Medulla oblongata (tissue), 1 donor: ENCODE results near the gene SLC18A2.

Experiments
- DNase-seq: peaks from one replicate; pipeline ENCODE4 v3.0.0-alpha.2; 2015; ENCODE audit errors: extremely low spot score

The SLC18A2 gene

GRCh38 chr10:117237401-117237991 lies 3.4 kb upstream of the SLC18A2 start:
- no peak for DNase-seq

GRCh38 chr10:117239051-117239450 lies 1.9 kb upstream of the SLC18A2 start:
- no peak for DNase-seq

DNA sequence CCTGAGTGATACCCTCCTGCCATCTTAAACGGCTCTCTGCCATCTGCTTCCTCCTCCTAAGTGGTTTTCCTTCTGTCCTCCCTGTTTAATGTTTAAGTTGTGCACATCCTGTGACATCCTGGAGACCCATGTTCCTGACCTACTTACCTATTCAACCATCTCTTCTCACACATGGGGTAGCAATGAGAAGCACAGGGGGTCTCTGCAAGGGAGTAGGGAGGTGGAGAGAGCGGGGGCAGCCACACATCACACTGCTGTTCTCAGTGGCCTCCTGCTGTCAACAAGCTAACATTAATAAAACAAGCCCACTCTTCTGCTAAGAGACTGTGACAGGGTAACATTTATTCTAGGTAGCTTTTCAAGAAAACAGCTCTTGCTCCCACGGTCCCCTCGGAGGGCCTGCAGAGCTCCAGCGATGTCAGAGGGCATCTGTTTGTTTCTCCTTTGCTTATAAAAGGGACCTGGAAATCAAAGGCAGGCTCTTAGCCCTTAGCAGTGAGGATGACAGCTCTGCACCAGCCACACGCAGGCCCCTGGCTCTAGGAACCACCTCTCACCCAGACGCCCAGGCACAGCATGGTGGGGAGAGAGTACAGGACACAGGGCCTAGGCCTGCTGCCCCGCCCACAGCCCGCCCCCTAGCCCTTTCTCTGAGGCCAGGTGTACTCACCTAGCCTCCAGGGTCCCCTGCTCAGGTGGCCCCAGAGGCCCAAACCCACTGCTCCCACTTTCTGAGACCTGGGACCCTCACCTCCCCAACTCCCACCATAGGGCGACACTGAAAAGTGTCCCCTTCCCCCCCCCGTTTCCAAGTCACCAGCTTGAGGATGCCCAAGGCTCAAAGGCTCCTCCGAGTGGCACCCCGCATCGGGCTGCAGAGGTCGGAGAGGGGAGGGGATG lies 943 bp upstream of the SLC18A2 start:
- no peak for DNase-seq

- no peak for DNase-seq
These were observed 888 bp downstream of the SLC18A2 start for GRCh38 chr10:117241541-117242462.

DNA sequence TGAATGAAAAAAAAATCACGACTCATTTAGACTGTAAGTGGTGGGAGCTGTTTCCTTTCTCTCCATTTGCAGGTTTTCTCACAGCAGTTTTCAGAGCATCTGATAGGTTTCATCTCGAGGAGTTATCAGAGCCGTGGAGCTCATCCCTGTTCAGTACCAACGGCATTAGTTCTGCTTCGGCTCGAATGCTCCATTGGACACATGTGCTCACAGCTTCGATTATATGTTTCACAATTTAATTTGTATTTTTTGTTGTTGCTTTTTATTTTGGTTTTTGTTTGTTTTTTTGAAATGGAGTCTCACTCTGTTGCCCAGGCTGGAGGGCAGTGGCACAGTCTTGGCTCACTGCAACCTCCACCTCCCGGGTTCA lies 1.5 kb downstream of the SLC18A2 start:
- no peak for DNase-seq

DNA sequence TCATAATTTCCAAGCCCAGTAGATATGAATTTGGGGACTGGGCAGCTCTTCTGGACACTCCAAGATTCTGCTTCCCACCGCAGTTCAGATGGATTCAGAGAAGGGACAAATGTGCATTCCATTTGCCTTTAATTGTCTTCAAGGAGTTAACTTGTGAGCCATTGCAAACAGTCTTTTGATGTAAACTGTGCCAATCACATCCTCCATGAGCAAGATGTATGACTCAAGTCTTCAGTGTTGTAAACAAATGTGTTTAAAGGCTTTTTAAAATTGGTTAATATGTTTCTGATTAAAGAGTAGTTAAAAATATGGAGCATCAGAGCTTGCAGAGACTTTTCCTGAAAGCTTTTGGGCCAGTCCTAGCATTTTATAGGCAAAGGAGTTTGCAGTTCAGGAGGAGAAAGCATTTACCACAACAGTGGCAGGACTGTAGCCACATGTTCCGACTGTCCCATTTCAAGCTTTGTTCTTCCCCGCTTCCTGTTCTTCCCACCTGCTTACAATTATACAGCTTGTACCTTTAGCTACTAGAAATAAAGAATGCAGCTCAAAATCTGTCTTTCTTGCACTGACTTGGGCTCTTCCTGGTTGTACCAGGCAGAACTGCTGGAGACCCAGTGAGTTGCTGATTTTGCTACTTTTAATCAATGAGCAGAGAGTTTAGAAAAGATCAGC lies 6.2 kb downstream of the SLC18A2 start:
- no peak for DNase-seq

GRCh38 chr10:117248750-117249465 lies 8.0 kb downstream of the SLC18A2 start:
- DNase-seq, result no peak

DNA sequence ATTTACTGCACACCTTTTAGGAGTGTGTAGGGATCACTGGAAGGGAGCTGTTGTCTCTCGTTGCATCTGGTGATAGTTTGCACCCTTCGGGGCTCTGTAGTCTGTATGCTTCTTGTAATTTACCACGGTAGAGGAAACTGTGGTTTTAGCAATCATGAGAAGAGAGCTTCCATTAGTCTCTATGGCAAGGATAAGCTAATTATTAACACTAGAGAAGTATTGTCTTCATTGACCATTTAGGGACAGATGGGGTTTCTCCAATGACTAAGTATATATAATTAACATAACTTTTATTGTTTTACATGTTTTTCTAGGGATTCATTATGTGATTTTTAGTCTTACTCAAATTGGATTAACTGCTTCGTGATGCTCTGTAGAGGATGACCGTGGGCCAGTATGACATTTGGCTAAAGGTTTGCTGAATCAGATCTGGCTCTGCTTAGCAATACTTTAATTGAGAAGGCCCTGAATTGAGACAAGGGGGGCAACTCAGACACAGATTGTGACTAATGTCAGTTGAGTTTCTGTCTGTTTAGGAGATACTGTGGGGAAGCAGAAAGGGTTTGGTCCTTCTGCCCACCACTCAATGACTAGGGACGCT lies 8.7 kb downstream of the SLC18A2 start:
- DNase-seq, result no peak

DNA sequence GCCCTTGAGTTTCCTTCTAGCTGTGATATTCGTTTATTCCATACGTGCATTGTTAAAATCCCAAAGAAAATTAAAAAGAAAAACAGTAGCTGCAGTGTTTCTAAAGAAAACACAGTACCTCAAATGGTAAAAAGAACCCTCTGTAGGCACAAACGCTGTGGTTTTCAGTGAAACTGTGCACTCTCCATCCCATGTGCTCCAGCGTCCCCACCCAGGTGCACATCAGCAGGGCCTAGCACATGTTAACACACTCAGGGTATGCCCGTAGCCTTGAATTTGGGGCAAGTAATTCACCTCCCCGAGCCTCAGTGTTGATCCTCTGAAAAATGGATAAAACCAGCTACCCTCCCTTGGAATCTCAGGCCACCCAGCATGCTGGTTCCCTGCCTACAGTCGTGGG lies 9.5 kb downstream of the SLC18A2 start:
- no peak for DNase-seq

- no peak for DNase-seq
These were observed 13.0 kb downstream of the SLC18A2 start for GRCh38 chr10:117253908-117254307.

DNA sequence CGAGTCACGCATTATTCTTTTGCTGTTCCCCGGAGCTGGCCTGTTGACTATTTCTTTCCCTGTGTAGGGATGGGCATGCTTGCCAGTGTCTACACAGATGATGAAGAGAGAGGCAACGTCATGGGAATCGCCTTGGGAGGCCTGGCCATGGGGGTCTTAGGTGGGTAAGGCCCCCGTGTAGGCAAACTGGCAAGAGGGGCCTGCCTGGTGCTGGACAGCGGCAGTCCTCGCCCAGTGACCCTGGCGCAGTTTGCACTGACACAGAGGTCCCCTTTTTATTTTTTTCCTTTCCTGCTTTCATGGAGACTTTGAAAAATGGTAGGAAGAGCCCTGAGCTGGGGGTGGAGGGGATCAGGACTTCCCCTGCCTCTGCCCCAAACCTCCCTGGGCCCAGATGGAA lies 13.4 kb downstream of the SLC18A2 start:
- no peak for DNase-seq

DNA sequence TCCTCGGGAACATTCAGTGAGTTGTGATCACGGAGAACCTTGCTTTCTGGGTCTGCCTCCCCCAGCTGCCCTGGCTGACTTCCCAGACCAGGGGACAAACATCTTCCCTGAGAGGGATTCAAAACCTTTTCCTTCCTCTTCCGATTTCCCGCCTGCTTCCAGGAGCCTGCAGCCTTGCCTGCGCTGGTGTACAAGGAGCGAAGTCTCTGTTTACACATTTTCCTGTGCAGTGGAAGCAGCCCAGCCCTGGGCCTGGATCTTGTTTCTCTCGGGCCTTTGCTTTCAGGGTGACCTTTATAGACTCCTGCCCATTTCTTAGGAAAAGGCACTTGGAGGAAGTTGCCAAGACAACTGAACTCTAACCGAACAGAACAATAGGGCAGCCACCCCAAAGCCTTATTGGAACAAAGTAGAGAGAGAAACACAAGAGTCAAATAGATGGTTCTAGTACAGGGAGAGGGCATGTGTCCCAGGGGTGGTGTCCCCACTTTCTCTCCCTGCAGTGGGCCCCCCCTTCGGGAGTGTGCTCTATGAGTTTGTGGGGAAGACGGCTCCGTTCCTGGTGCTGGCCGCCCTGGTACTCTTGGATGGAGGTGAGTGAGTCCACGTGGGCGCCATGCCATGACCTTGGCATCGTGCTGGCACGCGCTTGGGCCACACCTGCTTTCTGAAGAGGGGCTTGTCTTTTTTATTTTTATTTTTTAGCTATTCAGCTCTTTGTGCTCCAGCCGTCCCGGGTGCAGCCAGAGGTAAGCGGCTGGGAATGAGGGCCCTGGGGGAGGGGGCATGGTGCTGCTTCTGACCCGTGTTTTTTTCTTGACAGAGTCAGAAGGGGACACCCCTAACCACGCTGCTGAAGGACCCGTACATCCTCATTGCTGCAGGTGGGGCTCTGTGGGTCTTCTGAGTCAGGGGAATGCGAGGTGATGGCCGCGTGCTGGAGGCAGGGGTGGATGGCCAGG lies 14.1 kb downstream of the SLC18A2 start:
- no peak for DNase-seq

DNA sequence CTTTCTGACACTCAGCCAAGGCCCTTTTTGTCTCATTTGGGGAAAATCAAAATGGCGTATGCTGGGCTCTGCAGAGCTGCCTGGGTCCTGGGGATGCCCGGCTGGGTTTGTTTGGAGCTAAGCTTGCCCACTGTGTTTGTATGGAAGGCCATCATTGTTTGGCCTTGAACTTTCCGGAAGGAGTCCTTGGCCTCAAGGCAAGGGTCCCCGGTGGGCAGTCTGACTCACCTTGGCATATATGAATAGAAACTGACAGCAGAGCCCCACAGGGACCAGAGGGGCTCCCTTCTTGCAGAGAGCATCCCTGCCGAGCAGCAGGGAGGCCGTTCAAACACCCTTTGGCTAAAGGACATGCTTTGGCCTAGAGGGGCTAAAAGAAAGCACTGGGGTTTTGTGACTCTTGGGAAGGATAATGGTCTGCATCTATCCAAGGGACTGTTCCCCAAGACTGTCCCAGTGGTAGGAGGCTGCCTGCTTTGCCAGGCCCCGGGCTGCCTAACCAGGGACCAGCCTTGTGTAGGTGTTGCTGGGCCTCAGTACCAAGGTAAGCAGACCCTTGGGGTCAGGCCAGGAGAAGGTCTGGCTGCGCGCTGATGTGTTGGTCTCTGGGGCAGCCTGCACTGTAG lies 15.0 kb downstream of the SLC18A2 start:
- DNase-seq, result no peak

DNA sequence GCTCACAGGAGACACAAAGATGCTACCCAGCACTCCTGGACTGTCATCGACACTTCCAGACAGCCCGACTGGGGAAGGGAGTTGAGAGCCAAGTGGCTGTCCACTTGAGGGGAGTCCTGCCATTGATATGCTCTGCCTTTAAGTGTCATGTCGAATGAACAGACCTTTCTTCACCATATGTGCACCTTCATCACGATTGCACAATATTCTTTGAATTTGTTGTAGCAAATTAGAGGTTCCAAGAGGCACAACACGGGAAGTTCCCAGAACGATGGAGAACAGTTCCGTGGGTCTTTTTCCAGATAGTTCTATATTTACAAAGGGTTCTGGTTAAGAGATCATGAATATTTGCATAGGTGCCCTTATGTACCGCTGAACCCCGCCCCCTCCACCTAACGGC lies 16.0 kb downstream of the SLC18A2 start:
- no peak for DNase-seq

- no peak for DNase-seq
These were observed 16.8 kb downstream of the SLC18A2 start for GRCh38 chr10:117257721-117258120.

DNA sequence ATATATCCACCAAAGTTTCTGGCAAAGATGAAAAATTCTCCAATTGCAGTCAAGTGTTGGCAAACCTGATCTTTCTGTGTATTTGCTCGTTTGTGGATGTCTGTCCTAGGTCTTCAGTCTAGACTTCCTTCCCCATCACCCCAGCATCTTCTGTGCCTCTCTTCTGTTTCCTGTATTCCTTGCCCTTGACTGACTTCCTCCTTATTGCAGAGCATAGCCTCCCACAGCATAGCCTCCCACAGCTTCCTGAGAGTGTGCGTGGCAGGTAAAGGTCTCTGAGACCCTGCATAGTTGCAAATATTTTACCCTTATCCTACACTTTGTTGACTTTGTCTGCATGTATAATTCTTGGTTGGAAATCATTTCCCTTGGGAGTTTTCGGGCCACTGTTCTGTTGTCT lies 18.4 kb downstream of the SLC18A2 start:
- DNase-seq, result no peak

DNA sequence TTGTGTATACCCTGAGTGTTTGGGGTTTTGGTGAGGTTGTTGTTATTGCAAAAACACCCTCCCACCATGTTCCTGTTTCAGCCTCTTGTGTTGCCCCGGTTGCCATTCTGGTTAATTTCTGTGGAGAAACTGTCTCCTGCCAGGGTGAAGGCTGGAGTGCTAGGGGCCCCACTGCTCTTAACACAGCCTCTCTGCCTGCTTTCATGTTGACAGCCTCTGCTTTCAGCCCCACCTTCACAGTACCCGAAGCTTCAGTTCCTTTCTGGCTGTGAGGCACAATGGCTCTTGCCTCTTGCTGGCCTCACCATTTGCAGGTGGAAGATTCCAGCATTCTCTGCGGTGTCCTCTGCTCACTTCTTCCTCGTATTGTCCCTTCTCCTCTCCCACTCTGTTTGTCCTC lies 19.2 kb downstream of the SLC18A2 start:
- DNase-seq, result no peak

DNA sequence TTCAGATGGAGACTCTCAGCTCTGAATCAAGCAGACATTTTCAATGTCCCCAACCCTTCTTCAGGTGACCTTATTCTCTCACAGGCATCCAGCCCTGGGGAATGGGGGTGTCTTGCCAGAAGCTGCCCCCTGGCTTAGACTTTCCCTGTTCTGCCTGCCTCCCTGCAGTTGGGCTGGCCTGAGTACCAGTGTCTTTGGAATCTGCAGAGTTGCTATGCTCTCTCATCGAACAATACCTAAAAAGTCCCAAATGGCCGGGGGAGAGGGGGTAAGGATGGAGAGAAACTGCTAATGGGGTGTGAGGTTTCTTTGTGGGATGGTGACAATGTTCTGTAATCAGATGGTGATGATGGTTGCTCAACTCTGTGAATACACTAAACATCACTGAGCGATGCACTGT lies 20.6 kb downstream of the SLC18A2 start:
- no peak for DNase-seq

DNA sequence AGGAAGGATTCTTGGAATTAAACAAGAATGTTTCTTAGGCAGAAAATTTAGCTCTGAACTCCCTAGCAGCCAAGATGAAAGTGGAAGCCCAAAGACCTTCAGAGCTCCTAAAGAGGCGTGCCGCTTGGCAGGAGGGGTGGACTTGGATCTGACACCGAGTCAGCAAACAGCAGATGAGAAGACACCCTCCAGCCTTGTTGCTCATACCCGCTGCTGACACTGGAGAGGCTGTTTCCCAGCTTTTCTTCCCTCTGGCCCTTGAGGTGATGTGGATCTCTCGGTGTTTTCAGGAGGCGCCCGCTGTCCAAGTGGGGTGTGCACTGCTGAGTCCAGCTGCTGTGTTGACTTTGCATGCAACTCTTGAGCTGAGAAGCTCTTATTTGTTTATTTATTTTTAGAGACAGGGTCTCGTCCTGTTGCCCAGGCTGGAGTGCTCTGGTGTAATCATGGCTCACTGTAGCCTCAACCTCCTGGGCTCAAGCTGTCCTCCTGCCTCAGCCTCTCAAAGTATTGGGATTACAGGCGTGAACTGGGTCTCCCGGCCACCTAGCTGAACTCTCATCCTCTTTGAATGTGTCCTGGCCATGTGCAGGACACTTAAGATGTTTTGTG lies 21.5 kb downstream of the SLC18A2 start:
- no peak for DNase-seq
